Calu3 (cell line): ENCODE results near the gene PKNOX1. TPM values are rescaled to one million over a fixed set of nuclear protein-coding genes. Genes with fewer than 3 reads are reported as not detected.

ENCODE experiments used
- BruUV-seq: library from RNA; stranded (reverse); fragments of 400-500 nt; replicated peaks from 2 replicates; lab custom pipeline; 2021; lab: Mats Ljungman, UMichigan
- CTCF ChIA-PET: fragments of 300-600 bp; sonication (Branson Sonifier 250); formaldehyde crosslinking; loops from one replicate; lab custom pipeline; 2022; ENCODE audit warnings: antibody characterized with exemption; lab: Charles Lee
- DNase-seq: peaks from one replicate; pipeline ENCODE4 v3.0.0; 2022
- H3K27ac Mint-ChIP-seq: one replicate; pipeline ENCODE4 v1.8.0; 2022; ENCODE audit warnings: mixed read lengths; ENCODE audit not compliant: unreplicated experiment
- H3K27me3 Mint-ChIP-seq: one replicate; pipeline ENCODE4 v1.8.0; 2022; ENCODE audit warnings: mixed read lengths; ENCODE audit not compliant: unreplicated experiment
- H3K36me3 Mint-ChIP-seq: one replicate; pipeline ENCODE4 v1.8.0; 2022; ENCODE audit warnings: mild to moderate bottlenecking, moderate library complexity, mixed read lengths; ENCODE audit not compliant: insufficient read depth, unreplicated experiment
- H3K4me1 Mint-ChIP-seq: one replicate; pipeline ENCODE4 v1.8.0; 2022; ENCODE audit warnings: mild to moderate bottlenecking, low read depth, mixed read lengths; ENCODE audit not compliant: unreplicated experiment
- H3K4me3 Mint-ChIP-seq: one replicate; pipeline ENCODE4 v1.8.0; 2022; ENCODE audit warnings: mild to moderate bottlenecking, low read depth, moderate library complexity, mixed read lengths; ENCODE audit not compliant: unreplicated experiment
- H3K9me3 Mint-ChIP-seq: one replicate; pipeline ENCODE4 v1.8.0; 2022; ENCODE audit warnings: low read depth, mixed read lengths; ENCODE audit not compliant: unreplicated experiment
- intact Hi-C: fragments of 100-400 bp; cut with micrococcal nuclease; formaldehyde crosslinking; loops from one replicate; pipeline ENCODE4 v1.10.0; 2022; ENCODE audit not compliant: unreplicated experiment
- total RNA-seq: library from RNA; stranded (reverse); gene quantifications from 2 replicates; pipeline ENCODE4 v1.2.3, GENCODE V29; 2022
- TF ChIP-seq, protein P1 (sequence below): fragments of 200-600 bp; IDR thresholded peaks from one replicate; pipeline ENCODE4 v1.8.0; 2022; ENCODE audit warnings: antibody characterized with exemption; ENCODE audit not compliant: unreplicated experiment

The PKNOX1 gene
- total RNA-seq, 1 experiment from 2014 or later = 10.1 TPM

DNA sequence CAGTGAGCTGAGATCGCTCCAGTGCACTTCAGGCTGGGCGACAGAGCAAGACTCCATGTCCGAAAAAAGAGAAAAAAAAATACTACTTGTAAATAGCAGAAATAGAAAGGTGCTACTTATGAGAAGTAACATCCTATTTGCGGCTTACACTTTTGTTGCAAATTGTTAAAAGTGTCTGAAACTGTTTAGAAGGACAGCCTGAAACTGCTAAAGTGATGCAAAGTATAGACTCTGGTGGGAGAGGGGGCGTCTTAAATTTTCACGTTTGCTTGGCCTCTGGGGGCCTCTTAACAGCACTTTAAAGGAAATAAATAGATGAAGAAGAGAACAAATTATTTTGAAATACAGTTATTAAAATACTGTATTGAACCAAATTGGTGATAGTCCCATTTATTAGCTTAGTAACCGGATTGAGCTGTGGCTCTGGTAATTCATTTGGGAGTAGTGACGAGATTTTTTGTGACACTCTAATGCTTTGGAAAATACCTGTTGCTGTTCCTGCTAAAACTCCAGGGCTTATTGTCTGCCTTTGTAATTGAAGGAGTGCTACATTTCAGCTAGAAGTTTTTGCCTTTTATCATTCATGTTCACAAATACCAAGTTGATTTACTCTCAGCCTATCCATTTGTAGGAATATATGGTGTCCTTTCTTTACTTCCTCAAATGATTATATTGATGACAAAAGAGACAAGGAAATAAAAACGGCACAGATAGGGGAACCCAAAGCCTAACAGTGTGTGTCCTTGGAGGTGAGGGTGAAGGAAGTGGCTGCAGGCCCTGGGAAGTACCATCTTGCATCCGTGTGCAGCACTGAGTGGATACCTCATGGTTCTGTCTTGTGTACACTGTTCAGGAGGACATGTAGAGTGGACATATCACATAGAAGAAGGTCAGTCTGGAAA lies 6.2 kb downstream of the PKNOX1 start:
- H3K4me3 Mint-ChIP-seq = no peak overlapping the region
- intact Hi-C loops = no loop called here
- H3K9me3 Mint-ChIP-seq = no peaks in the 10 kb centered on the region
- H3K27me3 Mint-ChIP-seq = no peaks in the 10 kb centered on the region
- H3K36me3 Mint-ChIP-seq = peaks cover 11% of the 10 kb centered on the region
- no peaks in the 10 kb centered on the region for H3K4me1 Mint-ChIP-seq
- no peak for DNase-seq
- no TSS peak for BruUV-seq
- no peak overlapping the region for H3K27ac Mint-ChIP-seq
- TF ChIP-seq, protein P1, sequence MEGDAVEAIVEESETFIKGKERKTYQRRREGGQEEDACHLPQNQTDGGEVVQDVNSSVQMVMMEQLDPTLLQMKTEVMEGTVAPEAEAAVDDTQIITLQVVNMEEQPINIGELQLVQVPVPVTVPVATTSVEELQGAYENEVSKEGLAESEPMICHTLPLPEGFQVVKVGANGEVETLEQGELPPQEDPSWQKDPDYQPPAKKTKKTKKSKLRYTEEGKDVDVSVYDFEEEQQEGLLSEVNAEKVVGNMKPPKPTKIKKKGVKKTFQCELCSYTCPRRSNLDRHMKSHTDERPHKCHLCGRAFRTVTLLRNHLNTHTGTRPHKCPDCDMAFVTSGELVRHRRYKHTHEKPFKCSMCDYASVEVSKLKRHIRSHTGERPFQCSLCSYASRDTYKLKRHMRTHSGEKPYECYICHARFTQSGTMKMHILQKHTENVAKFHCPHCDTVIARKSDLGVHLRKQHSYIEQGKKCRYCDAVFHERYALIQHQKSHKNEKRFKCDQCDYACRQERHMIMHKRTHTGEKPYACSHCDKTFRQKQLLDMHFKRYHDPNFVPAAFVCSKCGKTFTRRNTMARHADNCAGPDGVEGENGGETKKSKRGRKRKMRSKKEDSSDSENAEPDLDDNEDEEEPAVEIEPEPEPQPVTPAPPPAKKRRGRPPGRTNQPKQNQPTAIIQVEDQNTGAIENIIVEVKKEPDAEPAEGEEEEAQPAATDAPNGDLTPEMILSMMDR = no peak
- CTCF ChIA-PET = no interaction called here

DNA sequence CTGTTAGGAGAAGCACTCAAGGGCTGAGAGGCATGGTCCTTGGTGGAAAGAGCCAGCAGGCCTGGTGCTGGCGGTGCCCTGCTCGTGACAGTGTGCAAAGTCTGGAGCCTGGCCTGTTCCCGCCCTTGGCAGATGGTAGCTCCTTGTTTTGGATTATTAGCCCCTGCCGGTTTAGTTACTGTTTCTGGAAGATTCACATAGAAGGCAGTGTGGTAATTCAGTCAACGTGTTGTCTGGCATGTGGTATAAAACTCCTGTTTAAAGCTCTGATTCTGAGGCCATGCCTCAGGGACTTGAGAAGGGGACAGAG lies 6.8 kb downstream of the PKNOX1 start:
- DNase-seq = no peak
- H3K4me3 Mint-ChIP-seq = no peak overlapping the region
- H3K9me3 Mint-ChIP-seq = no peaks in the 10 kb centered on the region
- CTCF ChIA-PET = no interaction called here
- intact Hi-C loops = no loop called here
- BruUV-seq = no TSS peak
- TF ChIP-seq, protein P1 = no peak
- no peaks in the 10 kb centered on the region for H3K4me1 Mint-ChIP-seq
- H3K27me3 Mint-ChIP-seq = no peaks in the 10 kb centered on the region
- peaks cover 10% of the 10 kb centered on the region for H3K36me3 Mint-ChIP-seq
- no peak overlapping the region for H3K27ac Mint-ChIP-seq

- DNase-seq = no peak
- H3K27ac Mint-ChIP-seq = no peak overlapping the region
- TF ChIP-seq, protein P1 = no peak
- CTCF ChIA-PET = no interaction called here
- BruUV-seq = no TSS peak
- intact Hi-C loops = no loop called here
- H3K4me1 Mint-ChIP-seq = no peaks in the 10 kb centered on the region
- no peaks in the 10 kb centered on the region for H3K9me3 Mint-ChIP-seq
- H3K4me3 Mint-ChIP-seq = no peak overlapping the region
- H3K27me3 Mint-ChIP-seq = no peaks in the 10 kb centered on the region
- H3K36me3 Mint-ChIP-seq = peaks cover 10% of the 10 kb centered on the region
These were observed 7.5 kb downstream of the PKNOX1 start for GRCh38 chr21:42981862-42982261.

DNA sequence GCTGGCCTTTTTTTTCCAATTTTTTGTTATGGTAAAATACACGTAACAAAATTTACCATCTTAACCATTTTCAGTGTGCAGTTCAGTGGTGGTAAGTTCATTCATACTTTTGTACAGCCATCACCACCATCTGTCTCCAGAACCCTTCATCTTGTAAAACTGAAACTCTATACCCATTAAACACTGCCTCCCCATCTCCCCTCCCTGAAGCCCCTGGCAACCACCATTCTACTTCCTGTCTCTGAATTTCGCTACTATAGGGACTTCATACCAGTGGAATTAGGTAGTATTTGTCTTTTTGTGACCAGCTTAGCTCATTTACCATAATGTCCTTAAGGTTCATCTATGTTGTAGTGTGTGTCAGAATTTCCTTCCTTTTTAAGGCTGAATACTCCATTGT lies 8.7 kb downstream of the PKNOX1 start:
- DNase-seq = no peak
- TF ChIP-seq, protein P1 = no peak
- no peaks in the 10 kb centered on the region for H3K9me3 Mint-ChIP-seq
- no peak overlapping the region for H3K27ac Mint-ChIP-seq
- no TSS peak for BruUV-seq
- H3K27me3 Mint-ChIP-seq = no peaks in the 10 kb centered on the region
- no peaks in the 10 kb centered on the region for H3K4me1 Mint-ChIP-seq
- H3K4me3 Mint-ChIP-seq = no peak overlapping the region
- CTCF ChIA-PET = no interaction called here
- H3K36me3 Mint-ChIP-seq = peaks cover 10% of the 10 kb centered on the region
- intact Hi-C loops = no loop called here
